ENCODE results near the gene TSHZ1.

The TSHZ1 gene

GRCh38 chr18:75248426-75249174 is 38.0 kb downstream of the TSHZ1 start:
- no peak for DNase-seq

- no peak for DNase-seq
These were observed 38.5 kb downstream of the TSHZ1 start for GRCh38 chr18:75249175-75249518.

- DNase-seq, result no peak
These were observed 39.3 kb downstream of the TSHZ1 start for GRCh38 chr18:75249672-75250470.

GRCh38 chr18:75250471-75250821 is 39.8 kb downstream of the TSHZ1 start:
- no peak for DNase-seq

GRCh38 chr18:75251466-75251865 is 40.9 kb downstream of the TSHZ1 start:
- no peak for DNase-seq

GRCh38 chr18:75252136-75252535 is 41.5 kb downstream of the TSHZ1 start:
- no peak for DNase-seq

GRCh38 chr18:75253043-75253442 is 42.4 kb downstream of the TSHZ1 start:
- no peak for DNase-seq

GRCh38 chr18:75253784-75254183 is 43.2 kb downstream of the TSHZ1 start:
- DNase-seq, result no peak

- DNase-seq, result no peak
These were observed 44.5 kb downstream of the TSHZ1 start for GRCh38 chr18:75255094-75255493.

- no peak for DNase-seq
These were observed 45.8 kb downstream of the TSHZ1 start for GRCh38 chr18:75256376-75256775.

GRCh38 chr18:75257605-75258004 is 47.0 kb downstream of the TSHZ1 start:
- DNase-seq, result no peak

GRCh38 chr18:75261430-75262223 is 51.0 kb downstream of the TSHZ1 start:
- no peak for DNase-seq

GRCh38 chr18:75262511-75262910 is 51.9 kb downstream of the TSHZ1 start:
- no peak for DNase-seq

GRCh38 chr18:75264195-75264594 is 53.6 kb downstream of the TSHZ1 start:
- no peak for DNase-seq

- no peak for DNase-seq
These were observed 54.5 kb downstream of the TSHZ1 start for GRCh38 chr18:75264926-75265597.

GRCh38 chr18:75265872-75266271 is 55.3 kb downstream of the TSHZ1 start:
- DNase-seq, result no peak

- DNase-seq, result no peak
These were observed 57.2 kb downstream of the TSHZ1 start for GRCh38 chr18:75267643-75268363.

- no peak for DNase-seq
These were observed 57.7 kb downstream of the TSHZ1 start for GRCh38 chr18:75268364-75268646.

GRCh38 chr18:75269124-75269680 is 58.6 kb downstream of the TSHZ1 start:
- DNase-seq, result no peak

GRCh38 chr18:75269696-75270095 is 59.1 kb downstream of the TSHZ1 start:
- no peak for DNase-seq

GRCh38 chr18:75271952-75272351 is 61.4 kb downstream of the TSHZ1 start:
- DNase-seq, result no peak

- no peak for DNase-seq
These were observed 63.2 kb downstream of the TSHZ1 start for GRCh38 chr18:75273817-75274216.
